DND-41 (cell line): Measurements from ENCODE around the gene VSIG10L2.

Experiments
- ATAC-seq: fragments of 200-7000 bp; cut with Tn5 transposase; 3 replicates; pipeline ENCODE4 v1.9.1; 2021; ENCODE audit warnings: low read depth; ENCODE audit not compliant: insufficient read depth
- DNase-seq: peaks from one replicate; pipeline ENCODE4 v3.0.0-alpha.2; 2020
- H2AFZ ChIP-seq: 2 replicates; pipeline ENCODE4 v1.6.0; 2012; ENCODE audit warnings: low read depth, low read length
- H3K27ac ChIP-seq: 2 replicates; pipeline ENCODE4 v1.5.1; 2012; ENCODE audit warnings: low read length, inconsistent platforms
- H3K27me3 ChIP-seq: fragments of 200-600 bp; sonication (generic); 2 replicates; pipeline ENCODE4 v1.6.0; 2012; ENCODE audit warnings: low read length, mild to moderate bottlenecking, inconsistent platforms; ENCODE audit not compliant: insufficient read depth, poor library complexity
- H3K36me3 ChIP-seq: 2 replicates; pipeline ENCODE4 v1.5.1; 2012; ENCODE audit warnings: low read length, inconsistent platforms; ENCODE audit not compliant: insufficient read depth
- H3K4me1 ChIP-seq: 2 replicates; pipeline ENCODE4 v1.5.1; 2012; ENCODE audit warnings: mild to moderate bottlenecking, low read length; ENCODE audit not compliant: insufficient read depth
- H3K4me2 ChIP-seq: 2 replicates; pipeline ENCODE4 v1.6.0; 2012; ENCODE audit warnings: mild to moderate bottlenecking, moderate library complexity, low read length, inconsistent platforms; ENCODE audit not compliant: insufficient read depth
- H3K4me3 ChIP-seq, 2 experiments: fragments of 200-600 bp in 1 of 2; shearing (Covaris generic) in 1 of 2; 2 replicates each; pipeline ENCODE4 v1.5.1; 2012 to 2016; ENCODE audit warnings: inconsistent platforms in 2 of 2, low read length in 2 of 2, mild to moderate bottlenecking in 2 of 2, low read depth in 1 of 2, moderate library complexity in 1 of 2
- H3K79me2 ChIP-seq: 2 replicates; pipeline ENCODE4 v1.6.0; 2012; ENCODE audit warnings: low read length, inconsistent platforms; ENCODE audit not compliant: insufficient read depth
- H3K9ac ChIP-seq: 2 replicates; pipeline ENCODE4 v1.6.0; 2012; ENCODE audit warnings: low read depth, mild to moderate bottlenecking, inconsistent platforms, low read length, moderate library complexity
- H3K9me3 ChIP-seq: 2 replicates; pipeline ENCODE4 v1.5.1; 2012; ENCODE audit warnings: low read length, moderate library complexity, mild to moderate bottlenecking, inconsistent platforms; ENCODE audit not compliant: insufficient read depth, severe bottlenecking
- H4K20me1 ChIP-seq: 2 replicates; pipeline ENCODE4 v1.6.0; 2012; ENCODE audit warnings: low read length; ENCODE audit not compliant: insufficient read depth
- CTCF ChIP-seq: IDR thresholded peaks from 2 replicates; pipeline ENCODE4 v1.5.1; 2012; ENCODE audit warnings: borderline replicate concordance, low read length, moderate library complexity, mild to moderate bottlenecking; ENCODE audit not compliant: poor library complexity, severe bottlenecking; ENCODE audit errors: extremely low read depth
- EZH2 ChIP-seq: IDR thresholded peaks from 3 replicates; pipeline ENCODE4 v1.6.1; 2012; ENCODE audit warnings: borderline replicate concordance, low read depth, mild to moderate bottlenecking, moderate library complexity, low read length, inconsistent platforms; ENCODE audit not compliant: severe bottlenecking

The VSIG10L2 gene

GRCh38 chr11:125930076-125930450 is 15.8 kb upstream of the VSIG10L2 start:
- H3K4me1 ChIP-seq = no peaks in the 10 kb centered on the region
- no peak overlapping the region for H3K4me2 ChIP-seq
- no peaks in the 10 kb centered on the region for H4K20me1 ChIP-seq
- H3K4me3 ChIP-seq = no peak overlapping the region
- no peak for ATAC-seq
- DNase-seq = no peak
- H3K36me3 ChIP-seq = no peaks in the 10 kb centered on the region
- no peak overlapping the region for H3K27ac ChIP-seq
- H3K9me3 ChIP-seq = no peaks in the 10 kb centered on the region
- H3K27me3 ChIP-seq = peaks cover 14% of the 10 kb centered on the region
- no peak overlapping the region for H2AFZ ChIP-seq
- no peak overlapping the region for H3K9ac ChIP-seq
- TF ChIP-seq EZH2 (no peak), CTCF (no peak)
- no peaks in the 10 kb centered on the region for H3K79me2 ChIP-seq

GRCh38 chr11:125931116-125931515 is 14.7 kb upstream of the VSIG10L2 start:
- no peaks in the 10 kb centered on the region for H3K36me3 ChIP-seq

GRCh38 chr11:125931668-125932067 is 14.2 kb upstream of the VSIG10L2 start:
- no peaks in the 10 kb centered on the region for H3K4me1 ChIP-seq
- no peaks in the 10 kb centered on the region for H3K9me3 ChIP-seq
- DNase-seq = no peak
- H3K79me2 ChIP-seq = no peaks in the 10 kb centered on the region
- no peak overlapping the region for H3K9ac ChIP-seq
- no peaks in the 10 kb centered on the region for H4K20me1 ChIP-seq
- H3K36me3 ChIP-seq = no peaks in the 10 kb centered on the region
- H3K4me2 ChIP-seq = no peak overlapping the region
- H3K4me3 ChIP-seq = no peak overlapping the region
- peaks cover 14% of the 10 kb centered on the region for H3K27me3 ChIP-seq
- no peak overlapping the region for H3K27ac ChIP-seq
- TF ChIP-seq EZH2 (no peak), CTCF (no peak)
- no peak for ATAC-seq
- H2AFZ ChIP-seq = no peak overlapping the region

More at GRCh38 chr11:125931116-125931515, 14.7 kb upstream of the VSIG10L2 start:
- ATAC-seq (no peak), DNase-seq (no peak)
- H3K9me3 ChIP-seq = no peaks in the 10 kb centered on the region
- no peaks in the 10 kb centered on the region for H3K79me2 ChIP-seq
- H3K27me3 ChIP-seq = peaks cover 14% of the 10 kb centered on the region
- TF ChIP-seq CTCF (no peak), EZH2 (no peak)
- no peaks in the 10 kb centered on the region for H3K4me1 ChIP-seq
- H3K9ac ChIP-seq = no peak overlapping the region
- H4K20me1 ChIP-seq = no peaks in the 10 kb centered on the region
- H2AFZ ChIP-seq = no peak overlapping the region
- no peak overlapping the region for H3K4me3 ChIP-seq
- no peak overlapping the region for H3K27ac ChIP-seq
- no peak overlapping the region for H3K4me2 ChIP-seq

- no peak overlapping the region for H2AFZ ChIP-seq
- no peaks in the 10 kb centered on the region for H3K4me1 ChIP-seq
- no peaks in the 10 kb centered on the region for H4K20me1 ChIP-seq
- DNase-seq = no peak
- no peak overlapping the region for H3K4me3 ChIP-seq
- no peak overlapping the region for H3K4me2 ChIP-seq
- TF ChIP-seq EZH2 (no peak), CTCF (no peak)
- no peak for ATAC-seq
- no peaks in the 10 kb centered on the region for H3K9me3 ChIP-seq
- no peaks in the 10 kb centered on the region for H3K79me2 ChIP-seq
- no peaks in the 10 kb centered on the region for H3K36me3 ChIP-seq
- no peak overlapping the region for H3K9ac ChIP-seq
- no peak overlapping the region for H3K27ac ChIP-seq
- peaks cover 14% of the 10 kb centered on the region for H3K27me3 ChIP-seq
These were observed 13.5 kb upstream of the VSIG10L2 start for GRCh38 chr11:125932301-125932700.
